A549 (cell line): Measurements from ENCODE around the gene CD300E.

Experiments
- EP300 ChIP-seq, 2 experiments: fragments of >200 bp; sonication (Bioruptor Twin); formaldehyde crosslinking; IDR thresholded peaks; 2 replicates in 1 of 2; 3 replicates in 1 of 2; pipeline ENCODE4 v1.6.1; 2016 to 2017
- MAZ ChIP-seq: fragments of 150-350 bp; IDR thresholded peaks from 2 replicates; pipeline ENCODE4 v1.6.1; 2014; ENCODE audit warnings: antibody characterized with exemption, low read depth, low read length, borderline replicate concordance
- NR3C1 ChIP-seq: fragments of >200 bp; sonication (Bioruptor Twin); formaldehyde crosslinking; IDR thresholded peaks from 3 replicates; pipeline ENCODE4 v1.6.1; 2017
- POLR2A ChIP-seq: IDR thresholded peaks from 2 replicates; pipeline ENCODE4 v1.6.1; 2012; ENCODE audit warnings: mild to moderate bottlenecking, low read length
- SMC3 ChIP-seq: fragments of >200 bp; sonication (Bioruptor Twin); formaldehyde crosslinking; IDR thresholded peaks from 3 replicates; pipeline ENCODE4 v1.6.1; 2018; ENCODE audit warnings: inconsistent platforms
- TF ChIP-seq, protein P1 (sequence below): fragments of >200 bp; sonication (Bioruptor Twin); formaldehyde crosslinking; IDR thresholded peaks from 3 replicates; pipeline ENCODE4 v1.5.1; 2016
- TF ChIP-seq, protein P2 (sequence below): IDR thresholded peaks from 2 replicates; pipeline ENCODE4 v1.6.1; 2012

DNA sequence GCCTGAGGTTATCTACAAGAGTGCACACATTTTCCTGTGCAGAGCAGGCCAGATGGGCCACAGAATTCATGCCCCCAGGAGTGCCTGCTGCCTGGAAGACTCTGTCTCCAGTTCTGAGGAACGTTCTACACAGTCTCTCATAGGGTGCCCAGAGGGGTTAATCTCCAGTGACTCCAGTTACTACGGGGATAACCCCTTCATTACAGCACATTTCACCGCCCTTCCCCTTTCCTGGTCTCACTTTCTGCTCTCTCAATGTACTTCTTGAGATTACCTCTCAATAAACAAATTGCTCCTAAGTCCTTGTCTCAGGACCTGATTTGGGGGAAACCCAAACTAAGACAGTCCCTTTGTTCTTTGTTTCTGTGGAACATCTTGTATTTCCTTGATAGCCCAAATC, 62.0 kb downstream of the CD300E start:
- TF ChIP-seq MAZ (no peak), POLR2A (no peak), NR3C1 (no peak), EP300 (IDR thresholded peaks at IDR 0.05) (no peak), SMC3 (no peak)
- TF ChIP-seq, protein P1, sequence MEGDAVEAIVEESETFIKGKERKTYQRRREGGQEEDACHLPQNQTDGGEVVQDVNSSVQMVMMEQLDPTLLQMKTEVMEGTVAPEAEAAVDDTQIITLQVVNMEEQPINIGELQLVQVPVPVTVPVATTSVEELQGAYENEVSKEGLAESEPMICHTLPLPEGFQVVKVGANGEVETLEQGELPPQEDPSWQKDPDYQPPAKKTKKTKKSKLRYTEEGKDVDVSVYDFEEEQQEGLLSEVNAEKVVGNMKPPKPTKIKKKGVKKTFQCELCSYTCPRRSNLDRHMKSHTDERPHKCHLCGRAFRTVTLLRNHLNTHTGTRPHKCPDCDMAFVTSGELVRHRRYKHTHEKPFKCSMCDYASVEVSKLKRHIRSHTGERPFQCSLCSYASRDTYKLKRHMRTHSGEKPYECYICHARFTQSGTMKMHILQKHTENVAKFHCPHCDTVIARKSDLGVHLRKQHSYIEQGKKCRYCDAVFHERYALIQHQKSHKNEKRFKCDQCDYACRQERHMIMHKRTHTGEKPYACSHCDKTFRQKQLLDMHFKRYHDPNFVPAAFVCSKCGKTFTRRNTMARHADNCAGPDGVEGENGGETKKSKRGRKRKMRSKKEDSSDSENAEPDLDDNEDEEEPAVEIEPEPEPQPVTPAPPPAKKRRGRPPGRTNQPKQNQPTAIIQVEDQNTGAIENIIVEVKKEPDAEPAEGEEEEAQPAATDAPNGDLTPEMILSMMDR, result no peak
- TF ChIP-seq, protein P2, sequence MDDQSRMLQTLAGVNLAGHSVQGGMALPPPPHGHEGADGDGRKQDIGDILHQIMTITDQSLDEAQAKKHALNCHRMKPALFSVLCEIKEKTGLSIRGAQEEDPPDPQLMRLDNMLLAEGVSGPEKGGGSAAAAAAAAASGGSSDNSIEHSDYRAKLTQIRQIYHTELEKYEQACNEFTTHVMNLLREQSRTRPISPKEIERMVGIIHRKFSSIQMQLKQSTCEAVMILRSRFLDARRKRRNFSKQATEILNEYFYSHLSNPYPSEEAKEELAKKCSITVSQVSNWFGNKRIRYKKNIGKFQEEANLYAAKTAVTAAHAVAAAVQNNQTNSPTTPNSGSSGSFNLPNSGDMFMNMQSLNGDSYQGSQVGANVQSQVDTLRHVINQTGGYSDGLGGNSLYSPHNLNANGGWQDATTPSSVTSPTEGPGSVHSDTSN, result no peak
